ENCODE results near the gene GRAMD2B. TPM values are rescaled to one million over a fixed set of nuclear protein-coding genes. Genes with fewer than 3 reads are reported as not detected.

GRAMD2B gene
- total and polyA plus RNA-seq, 2 of the 8 experiments (the other 6 are each of a cell fraction or from before 2014, with no cell fraction given): 6.4 to 9.4 TPM

- TF ChIP-seq CHD7 (IDR thresholded peaks at IDR 0.05; ENCODE audit: insufficient replicate concordance, low read length): no peak
- TF ChIP-seq KDM1A (IDR thresholded peaks at IDR 0.05; ENCODE audit: borderline replicate concordance, low read length): no peak
- TF ChIP-seq CTCF (IDR thresholded peaks at IDR 0.05; ENCODE audit: control extremely low read depth in 1 of 3, insufficient read depth in 1 of 3, low read depth in 1 of 3, low read length in 3 of 3): no peak
- no peak for TF ChIP-seq SIRT6 (IDR thresholded peaks at IDR 0.05; ENCODE audit: low read length)
Measured at GRCh38 chr5:126389179-126389578, 34.0 kb upstream of the GRAMD2B start (continued).

Data from H1 (cell line).